LHCN-M2 (cell line): ENCODE results near the gene LY6G6D. TPM values are rescaled to one million over a fixed set of nuclear protein-coding genes. Genes with fewer than 3 reads are reported as not detected.
A peak's percentile ranks its signal among the peaks of the same experiment; 100 is the strongest.
"Not testable (repeated sequence)": the region's sequence is repeated elsewhere in the genome, so short reads cannot be mapped to it uniquely, and the experiment has no call there.

Experiments
- DNase-seq: peaks from one replicate; pipeline ENCODE4 v3.0.0-alpha.2; 2012; ENCODE audit warnings: low read depth
- total RNA-seq: library from RNA; depleted of rRNA; stranded (reverse); fragments of >200 nt; gene quantifications from 2 replicates; pipeline ENCODE4 v1.2.3, GENCODE V29; 2014

The LY6G6D gene
- total RNA-seq, 1 experiment from 2014 or later: not detected

DNA sequence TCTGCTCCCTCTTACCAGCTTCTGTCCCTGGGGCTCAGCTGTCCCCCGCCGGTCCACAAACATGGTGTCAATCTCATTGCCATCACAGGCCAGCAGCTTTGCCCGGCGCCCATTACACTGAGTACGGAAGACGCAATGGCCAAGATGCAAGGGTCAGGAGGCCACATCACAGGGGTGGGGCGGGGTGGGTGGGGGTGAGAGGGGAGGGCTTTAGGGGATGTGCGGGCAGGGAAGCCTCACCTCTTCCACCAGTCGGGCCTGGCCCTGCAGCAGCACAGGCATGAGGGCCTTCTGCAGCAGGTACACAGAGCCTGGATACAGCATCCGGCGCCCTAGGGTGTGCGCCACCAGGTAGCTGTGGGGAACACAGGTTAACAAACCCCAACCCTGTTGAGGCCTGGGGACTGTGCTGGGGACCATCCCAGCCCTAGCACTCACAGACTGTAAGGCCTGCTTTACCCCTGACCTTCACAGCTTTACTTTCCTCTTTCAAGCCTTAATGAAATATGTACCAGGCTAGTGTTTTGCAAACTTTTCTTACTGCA, 23.5 kb upstream of the LY6G6D start:
- DNase-seq: no peak

DNA sequence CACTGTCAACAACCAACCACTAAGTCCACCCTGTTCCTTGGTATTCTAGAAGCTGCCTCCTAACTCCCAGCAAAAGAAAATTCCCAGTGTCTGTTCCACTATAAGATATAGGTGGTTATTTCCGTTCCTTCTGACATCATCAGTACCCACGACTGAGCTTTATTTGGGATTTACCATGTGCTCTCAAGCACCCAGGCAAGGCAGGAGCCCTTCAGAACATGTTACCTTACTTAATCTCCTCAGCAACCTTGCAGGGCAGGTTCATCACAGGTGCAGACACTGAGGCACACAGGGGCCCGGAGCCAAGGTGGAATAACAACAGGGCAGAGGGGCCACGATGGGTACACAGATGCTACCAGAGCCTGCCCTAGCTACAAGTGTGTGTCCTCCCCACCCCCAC, 22.8 kb upstream of the LY6G6D start:
- no peak for DNase-seq

DNA sequence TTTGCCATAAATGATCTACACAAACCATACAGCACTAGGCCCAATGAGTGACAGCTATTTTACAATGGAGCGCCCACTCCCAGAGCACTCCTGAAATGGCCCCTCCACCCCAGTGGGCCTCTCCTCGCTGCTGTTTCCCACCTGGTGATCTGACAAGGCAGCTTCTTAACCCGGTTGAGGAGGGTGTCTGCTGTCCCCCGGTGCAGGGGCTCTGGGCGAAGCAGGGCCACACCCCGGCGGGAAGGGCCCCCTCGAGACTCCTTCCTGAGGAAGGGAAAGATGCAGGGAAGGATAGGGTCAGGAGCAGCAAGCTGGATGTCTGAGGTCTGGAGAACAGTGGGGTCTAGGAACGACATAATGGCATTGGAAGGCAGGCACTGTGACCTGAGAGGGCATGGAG, 22.3 kb upstream of the LY6G6D start:
- no peak for DNase-seq

DNA sequence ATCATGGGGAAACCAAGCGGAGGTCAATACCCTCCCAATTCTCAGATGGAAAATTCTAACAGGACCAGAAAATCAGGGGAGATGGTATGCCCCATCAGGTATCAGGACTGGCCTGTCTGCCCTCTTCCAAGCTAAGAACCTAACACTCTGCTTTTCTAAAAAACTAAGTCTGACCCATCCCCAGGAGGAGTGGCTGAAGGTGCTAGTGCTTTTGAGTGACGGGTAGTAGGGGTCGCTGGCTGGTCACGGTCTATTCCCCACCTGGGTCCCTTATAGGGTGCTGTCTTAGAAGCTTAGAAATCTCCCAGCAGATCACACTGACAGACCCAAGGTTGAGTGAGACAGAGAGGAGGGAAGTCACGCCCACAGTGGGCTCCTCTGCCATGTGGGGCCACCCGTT, 21.6 kb upstream of the LY6G6D start:
- no peak for DNase-seq

DNA sequence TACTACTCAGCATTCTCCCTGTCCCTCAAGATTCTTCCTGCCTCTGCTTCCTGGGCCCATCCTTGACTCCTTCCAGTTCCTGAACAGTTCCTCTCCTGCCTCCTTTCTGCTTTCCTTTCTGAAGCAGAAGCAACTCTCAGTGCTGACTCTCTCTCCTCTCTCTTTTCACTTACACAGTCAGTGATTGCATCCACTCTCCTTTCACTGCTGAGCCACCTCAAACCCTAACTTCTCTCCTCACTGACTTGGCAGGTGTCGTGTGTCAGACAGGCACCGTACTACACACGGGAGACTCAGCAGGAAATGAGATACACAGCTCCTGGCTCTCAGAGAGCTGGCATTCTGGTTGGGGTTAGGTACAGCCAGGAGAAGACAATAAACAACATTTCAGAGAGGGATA, 17.6 kb upstream of the LY6G6D start:
- no peak for DNase-seq

DNA sequence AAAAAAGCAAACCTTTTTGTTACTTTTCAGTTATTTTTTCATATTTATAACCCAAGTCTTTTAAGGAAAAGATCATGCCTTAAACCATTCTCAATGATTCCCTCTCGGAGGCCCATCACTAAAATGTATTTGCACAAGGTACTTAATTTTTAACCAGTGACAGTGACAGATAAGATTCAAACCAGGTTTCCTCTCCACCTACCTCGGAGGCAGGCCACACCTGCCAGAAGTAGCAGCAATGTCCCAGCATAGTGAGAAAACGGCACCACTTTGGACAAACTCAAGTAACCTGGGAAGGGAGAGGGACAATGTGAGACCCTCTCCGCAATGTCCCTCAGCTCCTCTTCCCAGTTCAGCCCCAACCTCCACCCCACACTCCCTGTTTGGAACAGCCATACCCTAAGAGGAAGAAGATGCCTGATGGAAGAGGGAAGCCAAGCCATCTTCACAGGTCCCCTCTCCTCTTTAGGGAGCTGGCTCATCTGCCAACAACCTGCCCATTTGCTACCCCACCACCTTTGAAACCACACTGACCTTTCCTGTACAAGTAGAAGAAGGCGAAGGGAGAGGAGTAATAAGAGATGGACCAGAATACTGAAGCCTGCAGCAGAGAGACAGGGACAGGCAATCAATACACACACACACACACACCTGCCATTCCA, 14.3 kb upstream of the LY6G6D start:
- DNase-seq: no peak

DNA sequence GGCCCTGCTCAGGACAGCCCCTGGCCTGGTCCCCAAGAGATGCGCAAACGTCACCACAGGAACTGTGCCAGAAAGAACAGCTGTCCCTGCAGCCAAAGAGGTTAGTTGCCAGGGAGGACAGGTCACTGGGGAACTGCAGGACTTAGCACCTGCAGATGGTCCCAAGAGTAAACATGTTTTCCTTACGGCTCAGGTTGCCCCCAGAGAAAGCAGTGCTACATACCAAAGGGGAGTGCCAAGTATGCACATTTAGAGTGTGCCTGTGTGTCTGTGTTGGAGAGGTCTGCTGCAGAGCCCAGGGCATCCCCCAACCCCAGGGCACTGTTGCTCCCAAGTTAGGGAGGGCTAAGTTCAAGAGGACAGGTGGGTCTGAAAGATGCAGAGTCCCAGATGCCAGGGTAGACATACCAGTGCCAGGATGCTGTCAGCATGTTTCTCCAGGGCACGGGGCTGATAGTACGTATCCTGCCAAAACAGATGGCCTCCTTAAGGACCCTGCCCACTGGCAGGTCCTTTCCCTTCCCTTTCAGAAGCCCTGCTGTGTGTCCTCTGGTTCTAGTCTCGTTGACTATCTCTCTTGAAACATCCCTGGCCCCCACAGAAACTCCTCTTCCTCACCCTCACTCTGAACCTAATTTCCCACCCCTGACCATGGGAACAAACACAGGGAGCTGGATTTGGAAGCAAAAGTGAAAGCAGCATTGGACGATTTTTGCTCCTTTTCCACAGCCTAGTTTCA, 13.3 kb upstream of the LY6G6D start:
- peak; percentile 63 for DNase-seq

DNA sequence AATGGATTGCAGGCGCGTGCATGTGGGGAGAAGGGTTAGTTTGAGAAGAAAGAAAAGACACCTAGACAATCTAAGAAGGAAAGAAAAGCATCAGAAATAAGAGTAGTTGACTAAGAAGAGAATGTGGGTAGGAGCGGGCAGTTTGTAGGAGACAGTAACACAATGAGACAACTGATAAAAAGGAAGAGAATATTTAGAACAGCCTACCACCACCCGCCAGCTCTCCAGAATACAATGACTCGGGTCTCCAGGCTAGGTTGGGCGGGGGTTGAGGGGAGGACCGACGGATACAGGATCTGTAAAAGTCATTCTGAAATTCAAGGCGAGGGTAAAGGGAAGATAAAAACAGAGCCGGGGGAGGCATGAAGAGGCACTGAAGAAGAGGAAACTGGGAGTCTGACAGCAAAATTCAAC, 12.7 kb upstream of the LY6G6D start:
- no peak for DNase-seq

DNA sequence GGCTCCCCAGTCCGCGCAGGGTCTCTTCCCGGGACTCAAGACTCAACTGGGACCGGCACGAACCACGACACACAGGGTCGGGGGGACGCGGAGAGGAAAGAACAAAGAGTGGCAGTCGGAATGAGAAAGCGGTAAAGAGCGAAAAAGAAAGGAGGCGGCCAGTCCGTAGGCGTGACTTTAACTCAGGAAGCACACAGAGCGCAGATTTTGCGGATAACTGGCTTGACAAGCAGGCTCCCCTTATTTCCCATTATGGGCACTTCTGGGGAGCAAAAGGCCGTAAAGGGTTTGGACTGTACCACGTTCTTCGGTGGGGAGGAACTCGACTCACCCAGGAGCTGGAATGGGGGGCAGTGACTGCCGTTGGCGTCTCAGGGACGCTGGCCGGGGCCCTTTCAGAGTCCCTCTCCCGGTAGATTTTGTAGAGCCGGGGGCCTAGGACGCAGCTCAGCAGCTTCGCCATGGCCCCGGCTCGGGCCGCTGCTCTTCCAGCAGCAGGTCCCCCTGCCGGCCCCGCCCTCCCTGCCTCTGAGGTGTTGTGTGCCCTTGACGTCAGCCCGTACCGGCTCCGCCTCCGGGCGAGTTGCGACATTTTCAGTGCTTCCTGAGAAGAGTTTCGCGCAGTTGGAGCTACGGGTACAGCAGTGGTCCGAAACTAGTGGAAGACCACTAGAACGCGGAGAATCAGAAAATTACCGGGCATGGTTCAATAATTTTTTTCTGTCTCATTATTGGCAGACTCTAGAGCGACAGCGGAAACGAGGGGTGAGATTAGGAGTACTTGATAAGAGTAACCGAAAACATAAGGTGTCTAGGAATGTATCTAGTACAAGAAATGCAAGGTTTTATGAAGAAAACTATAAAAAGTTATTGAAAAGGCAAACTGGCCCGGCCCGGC, 12.1 kb upstream of the LY6G6D start, which contains the start of gene ABHD16A:
Gene ABHD16A, minus strand, starts transcription at position 506 of the 898 bp plus-strand sequence. Its CDS starts 43 bp downstream, at position 463.
- DNase-seq: peak; percentile 98

DNA sequence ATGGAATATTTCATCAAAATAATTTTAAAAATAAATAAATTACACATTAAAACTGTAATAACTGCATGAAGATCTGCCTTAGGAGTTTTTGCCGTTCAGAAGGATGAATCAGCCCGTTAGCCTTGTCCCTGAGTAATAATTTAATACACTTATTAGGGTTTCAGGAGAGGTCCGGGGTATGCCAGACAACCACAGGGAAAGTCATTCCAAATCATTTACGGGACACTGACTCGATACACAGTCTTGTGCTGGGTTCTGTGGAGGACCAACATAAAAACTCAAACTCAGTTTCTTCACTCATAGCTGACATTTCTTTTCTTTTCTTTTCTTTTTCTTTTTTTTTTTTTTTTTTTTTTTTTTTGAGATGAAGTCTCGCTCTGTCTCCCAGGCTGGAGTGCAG, 9.2 kb upstream of the LY6G6D start:
- no peak for DNase-seq

DNA sequence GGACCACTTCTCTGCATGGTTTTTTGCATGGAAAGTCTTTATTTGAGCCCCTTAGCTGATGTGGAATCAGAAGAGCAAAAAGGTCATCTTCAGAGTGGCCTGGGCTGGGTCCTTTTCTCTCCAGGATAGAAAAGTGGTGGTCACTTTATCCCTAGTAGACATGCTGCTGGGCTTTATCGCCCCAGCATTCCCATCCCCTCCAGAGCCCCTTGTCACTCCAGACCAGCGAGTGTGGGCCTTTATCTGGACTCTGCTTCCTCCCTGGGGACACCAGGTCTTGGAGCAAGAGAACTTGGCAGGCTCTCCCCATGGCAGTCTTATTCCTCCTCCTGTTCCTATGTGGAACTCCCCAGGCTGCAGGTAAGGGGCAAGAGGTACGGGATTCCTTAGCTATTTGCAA, 8.5 kb upstream of the LY6G6D start, which contains the start of gene LY6G6F:
Gene LY6G6F, plus strand, starts transcription at position 268 of the 400 bp plus-strand sequence. Its CDS starts 41 bp downstream, at position 309.
- DNase-seq: no peak

DNA sequence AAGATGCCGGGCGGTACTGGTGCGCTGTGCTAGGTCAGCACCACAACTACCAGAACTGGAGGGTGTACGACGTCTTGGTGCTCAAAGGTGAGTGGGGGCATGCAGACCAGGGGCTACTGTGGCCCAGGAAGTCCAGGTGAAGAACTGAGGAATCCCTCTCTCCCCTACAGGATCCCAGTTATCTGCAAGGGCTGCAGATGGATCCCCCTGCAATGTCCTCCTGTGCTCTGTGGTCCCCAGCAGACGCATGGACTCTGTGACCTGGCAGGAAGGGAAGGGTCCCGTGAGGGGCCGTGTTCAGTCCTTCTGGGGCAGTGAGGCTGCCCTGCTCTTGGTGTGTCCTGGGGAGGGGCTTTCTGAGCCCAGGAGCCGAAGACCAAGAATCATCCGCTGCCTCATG, 7.4 kb upstream of the LY6G6D start:
- no peak for DNase-seq

DNA sequence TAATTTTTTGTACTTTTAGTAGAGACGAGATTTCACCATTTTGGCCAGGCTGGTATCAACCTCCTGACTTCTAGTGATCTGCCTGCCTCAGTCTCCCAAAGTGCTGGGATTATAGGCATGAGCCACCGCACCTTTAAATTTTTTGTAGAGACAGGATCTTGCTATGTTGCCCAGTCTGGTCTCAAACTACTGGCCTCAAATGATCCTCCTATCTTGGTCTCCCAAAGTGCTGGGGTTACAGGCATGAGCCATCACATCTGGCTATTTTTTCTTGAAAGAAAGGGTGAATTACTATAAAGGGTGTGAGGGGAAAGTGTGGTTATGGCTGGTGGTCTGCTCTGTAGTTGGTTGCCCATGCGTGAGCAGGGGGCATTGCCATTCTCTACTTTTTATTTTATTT, 6.9 kb upstream of the LY6G6D start:
- no peak for DNase-seq

DNA sequence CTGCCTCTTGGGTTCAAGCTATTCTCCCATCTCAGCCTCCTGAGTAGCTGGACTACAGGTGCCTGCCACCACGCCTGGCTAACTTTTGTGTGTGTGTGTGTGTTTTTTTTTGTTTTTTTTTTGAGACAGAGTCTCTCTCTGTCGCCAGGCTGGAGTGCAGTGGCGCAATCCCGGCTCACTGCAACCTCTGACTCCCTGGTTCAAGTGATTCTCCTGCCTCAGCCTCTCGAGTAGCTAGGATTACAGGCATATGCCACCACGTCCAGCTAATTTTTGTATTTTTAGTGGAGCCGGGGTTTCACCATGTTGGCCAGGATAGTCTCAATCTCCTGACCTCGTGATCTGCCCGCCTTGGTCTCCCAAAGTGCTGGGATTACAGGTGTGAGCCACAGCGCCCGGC, 6.0 kb upstream of the LY6G6D start:
- not testable (repeated sequence) for DNase-seq

DNA sequence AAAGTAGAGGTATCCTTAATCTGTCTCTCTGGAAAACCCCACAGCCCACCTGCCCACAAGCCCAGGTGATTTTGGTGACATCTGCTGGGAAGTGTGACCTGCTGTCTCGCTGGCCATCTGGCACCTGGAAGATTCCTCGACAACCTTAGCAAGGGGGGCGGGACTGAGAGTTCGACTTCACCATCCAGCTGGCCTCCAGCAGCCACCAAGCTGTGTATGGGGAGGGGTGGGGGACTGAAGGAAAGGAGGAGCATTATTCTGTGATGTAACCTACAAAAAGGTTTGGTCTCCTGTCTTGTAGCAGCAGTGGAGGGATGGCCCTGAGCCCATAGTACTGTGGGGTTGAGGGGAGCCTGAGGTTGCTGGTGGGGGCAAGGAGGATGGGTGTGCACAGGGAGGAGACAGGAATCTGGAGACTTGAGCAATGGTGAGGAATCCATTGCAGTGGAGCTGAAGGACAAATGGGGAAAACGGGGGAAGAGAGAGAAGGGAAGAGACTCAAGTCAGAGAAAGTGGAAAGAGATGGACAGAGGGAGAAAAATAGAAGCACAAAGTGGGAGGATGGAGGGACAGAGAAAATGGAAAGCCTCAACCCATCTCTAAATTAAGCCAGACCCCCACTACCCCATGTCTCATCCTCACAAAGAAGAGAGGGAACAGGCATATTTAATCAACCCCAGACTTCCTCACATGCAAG, 4.5 kb upstream of the LY6G6D start:
- DNase-seq: no peak

DNA sequence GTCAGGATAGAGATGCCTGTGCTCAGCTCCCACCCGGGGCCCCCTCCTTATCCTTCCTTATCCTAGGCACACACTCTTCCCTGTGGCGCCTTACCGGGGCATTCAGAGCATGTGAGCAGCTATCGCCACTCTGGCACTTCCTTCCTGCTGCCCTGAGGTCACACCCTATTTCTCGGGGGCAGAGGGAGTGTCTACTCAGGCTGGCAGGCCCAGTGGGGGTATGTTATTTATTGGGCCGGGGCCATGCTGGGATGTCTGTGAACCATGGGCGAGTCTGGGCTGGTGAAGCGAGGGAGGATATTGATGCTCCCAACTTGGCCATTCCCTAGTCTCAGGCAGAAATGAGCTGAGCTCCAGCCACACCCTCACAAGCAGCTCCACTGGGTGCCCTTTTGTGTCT, 3.9 kb upstream of the LY6G6D start:
- DNase-seq: no peak

DNA sequence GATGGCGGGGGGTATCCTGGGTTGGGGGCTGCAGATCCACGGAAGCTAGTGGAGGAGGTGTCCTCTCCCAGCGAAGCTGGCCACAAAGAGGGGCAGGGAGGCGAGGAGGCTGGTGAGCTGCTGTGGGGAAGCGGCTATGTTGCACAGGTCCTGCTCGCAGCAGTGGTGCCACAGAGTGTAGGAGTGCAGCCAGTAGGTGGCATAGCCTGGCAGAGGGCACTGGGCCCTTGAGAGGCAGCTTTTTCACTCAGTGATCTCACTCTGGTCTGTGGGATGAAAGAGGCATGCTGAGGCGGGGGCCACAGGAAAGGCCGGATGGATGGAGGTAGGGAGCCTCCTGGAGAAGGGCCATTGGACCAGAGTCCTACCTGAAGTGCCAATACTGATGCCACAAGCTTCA, 2.9 kb upstream of the LY6G6D start:
- no peak for DNase-seq

DNA sequence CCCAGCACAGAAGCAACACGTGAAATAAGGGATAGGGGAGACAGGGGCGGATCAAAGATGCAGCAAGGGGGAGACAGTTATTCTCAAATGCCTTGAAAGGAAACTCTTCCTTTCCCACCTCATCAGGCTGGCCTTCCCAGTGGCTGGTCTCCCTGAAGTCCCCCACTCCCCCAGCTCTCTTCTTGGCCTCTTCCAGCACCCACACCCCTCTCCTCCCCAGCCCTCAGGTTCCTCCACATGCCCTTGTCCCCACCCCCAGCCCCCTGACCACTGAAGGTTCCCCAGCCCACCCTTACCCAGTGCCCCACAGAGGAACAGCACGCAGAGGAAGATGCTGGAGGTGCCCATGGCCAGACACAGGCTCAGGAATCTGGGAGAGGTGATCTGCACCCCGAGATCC, 1.7 kb upstream of the LY6G6D start:
- no peak for DNase-seq

DNA sequence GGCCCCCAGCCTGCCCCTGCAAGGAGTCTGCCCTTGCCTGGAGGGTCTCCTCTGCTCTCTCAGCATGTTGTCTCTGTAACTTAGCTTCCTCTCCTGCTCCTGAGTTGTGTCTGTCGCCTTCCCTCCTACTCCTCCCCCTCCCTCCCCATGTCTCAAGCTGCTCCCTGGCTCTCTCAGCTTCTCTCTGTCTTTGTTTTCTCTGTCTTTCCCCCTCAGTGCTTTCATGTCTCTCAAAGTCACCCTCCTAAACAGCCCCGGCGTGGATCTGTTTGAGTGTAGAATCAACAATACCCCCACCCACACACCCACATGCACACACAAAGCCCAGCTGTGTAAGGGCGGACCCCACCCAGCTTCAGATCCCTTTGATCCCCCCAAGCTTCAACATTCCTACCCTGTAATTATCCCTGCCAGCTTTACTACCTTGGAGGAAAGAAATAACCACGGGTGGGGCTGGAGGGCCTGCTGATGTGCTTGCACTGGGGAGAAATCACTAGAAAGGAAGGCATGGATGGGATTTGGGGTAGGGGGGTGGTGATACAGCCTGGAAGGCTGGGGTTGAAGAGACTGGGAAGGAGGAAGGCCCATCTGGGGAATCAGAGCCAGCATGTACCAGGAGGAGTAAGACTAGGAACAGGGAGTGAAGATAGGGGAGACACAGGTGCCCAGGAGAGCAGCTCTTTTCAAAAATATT, 1.0 kb upstream of the LY6G6D start:
- no peak for DNase-seq

DNA sequence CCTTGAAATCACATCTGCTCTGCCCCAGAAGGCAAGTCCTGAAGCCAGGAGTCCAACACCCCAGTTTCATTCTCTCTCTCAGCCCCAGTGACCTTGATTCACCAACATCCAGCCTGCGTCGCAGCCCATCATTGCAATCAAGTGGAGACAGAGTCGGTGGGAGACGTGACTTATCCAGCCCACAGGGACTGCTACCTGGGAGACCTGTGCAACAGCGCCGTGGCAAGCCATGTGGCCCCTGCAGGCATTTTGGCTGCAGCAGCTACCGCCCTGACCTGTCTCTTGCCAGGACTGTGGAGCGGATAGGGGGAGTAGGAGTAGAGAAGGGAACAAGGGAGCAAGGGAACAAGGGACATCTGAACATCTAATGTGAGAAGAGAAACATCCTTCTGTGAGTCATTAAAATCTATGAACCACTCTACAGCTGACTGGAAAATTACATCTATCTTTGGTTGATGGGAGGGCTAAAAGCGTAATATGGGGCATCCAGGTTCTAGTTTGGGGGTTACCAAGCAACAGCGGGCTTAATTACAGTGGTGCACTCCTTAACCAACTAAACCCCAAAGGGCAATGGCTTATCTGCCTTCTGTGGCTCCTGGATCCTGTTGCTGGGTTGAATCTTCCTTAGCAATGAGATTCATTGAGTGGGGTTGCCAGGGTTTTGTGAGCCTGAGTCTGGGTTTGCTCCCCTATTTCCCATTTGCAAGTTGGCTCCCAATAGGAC, 2.5 kb downstream of the LY6G6D start:
- DNase-seq: no peak
